A673 (cell line): ENCODE measurements around the gene ASPG.

Experiments used
- EZH2 ChIP-seq: fragments of 200-600 bp; sonication (generic); IDR thresholded peaks from 2 replicates; pipeline ENCODE4 v1.6.1; 2017; ENCODE audit warnings: borderline replicate concordance, low read depth, mild to moderate bottlenecking, mixed read lengths, antibody characterized with exemption, low read length; ENCODE audit not compliant: poor library complexity, severe bottlenecking
- TF ChIP-seq, protein P1 (sequence below): fragments of 300-800, 200-600 bp; sonication (generic); conservative IDR thresholded peaks from 2 replicates; pipeline ENCODE4 v1.5.1; 2017; ENCODE audit warnings: low read depth, mild to moderate bottlenecking, antibody characterized with exemption, low read length, moderate library complexity, mixed read lengths

DNA sequence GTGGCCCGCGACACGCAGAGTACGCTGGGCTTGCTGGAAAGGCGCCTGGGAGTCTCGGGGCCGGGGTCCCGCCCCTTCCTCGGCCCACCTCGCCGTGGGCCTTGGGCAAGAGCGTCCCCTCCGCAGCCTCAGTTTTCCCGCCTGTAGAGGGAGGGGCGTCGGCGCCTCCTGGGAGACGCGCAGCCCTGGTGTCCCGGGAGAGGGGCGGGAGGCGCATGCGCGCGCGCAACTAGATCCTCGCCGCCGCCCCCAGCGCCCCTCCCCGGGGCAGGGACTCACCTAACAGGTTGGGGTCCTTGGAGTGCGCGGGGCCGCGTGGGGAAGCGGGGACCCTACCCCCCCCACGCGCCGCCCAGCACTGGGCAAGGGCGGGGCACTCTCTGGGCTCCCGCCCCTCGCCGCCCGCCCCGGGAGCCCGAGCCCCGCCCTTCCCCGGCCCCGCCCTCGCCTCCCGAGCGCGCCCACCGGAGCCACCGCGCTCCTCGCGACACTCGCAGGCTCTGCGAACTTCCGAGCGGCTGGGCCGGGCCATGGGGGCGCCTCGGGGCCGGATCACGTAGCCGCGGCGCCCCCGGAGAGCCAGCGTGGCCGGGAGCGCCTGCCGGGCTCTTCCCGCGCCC lies 52.7 kb downstream of the ASPG start, which contains the start of gene KIF26A:
- TF ChIP-seq, protein P1, sequence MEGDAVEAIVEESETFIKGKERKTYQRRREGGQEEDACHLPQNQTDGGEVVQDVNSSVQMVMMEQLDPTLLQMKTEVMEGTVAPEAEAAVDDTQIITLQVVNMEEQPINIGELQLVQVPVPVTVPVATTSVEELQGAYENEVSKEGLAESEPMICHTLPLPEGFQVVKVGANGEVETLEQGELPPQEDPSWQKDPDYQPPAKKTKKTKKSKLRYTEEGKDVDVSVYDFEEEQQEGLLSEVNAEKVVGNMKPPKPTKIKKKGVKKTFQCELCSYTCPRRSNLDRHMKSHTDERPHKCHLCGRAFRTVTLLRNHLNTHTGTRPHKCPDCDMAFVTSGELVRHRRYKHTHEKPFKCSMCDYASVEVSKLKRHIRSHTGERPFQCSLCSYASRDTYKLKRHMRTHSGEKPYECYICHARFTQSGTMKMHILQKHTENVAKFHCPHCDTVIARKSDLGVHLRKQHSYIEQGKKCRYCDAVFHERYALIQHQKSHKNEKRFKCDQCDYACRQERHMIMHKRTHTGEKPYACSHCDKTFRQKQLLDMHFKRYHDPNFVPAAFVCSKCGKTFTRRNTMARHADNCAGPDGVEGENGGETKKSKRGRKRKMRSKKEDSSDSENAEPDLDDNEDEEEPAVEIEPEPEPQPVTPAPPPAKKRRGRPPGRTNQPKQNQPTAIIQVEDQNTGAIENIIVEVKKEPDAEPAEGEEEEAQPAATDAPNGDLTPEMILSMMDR, result no peak
- no peak for TF ChIP-seq EZH2
